NCI-H2227 (cell line): ENCODE data around the gene CEP112.
"Not testable (repeated sequence)": the region's sequence is repeated elsewhere in the genome, so short reads cannot be mapped to it uniquely, and the experiment has no call there.

Experiments used
- DNase-seq: peaks from one replicate; lab custom pipeline; 2025; ENCODE audit not compliant: unreplicated experiment; lab: John Stamatoyannopoulos, UW

Gene CEP112

GRCh38 chr17:65790241-65790640 lies 401.7 kb downstream of the CEP112 start:
- no peak for DNase-seq

GRCh38 chr17:65787503-65787902 lies 404.4 kb downstream of the CEP112 start:
- no peak for DNase-seq

GRCh38 chr17:65786479-65786878 lies 405.5 kb downstream of the CEP112 start:
- no peak for DNase-seq

- DNase-seq, result no peak
Measured at GRCh38 chr17:65785109-65785508, 406.8 kb downstream of the CEP112 start.

GRCh38 chr17:65783845-65784334 lies 408.0 kb downstream of the CEP112 start:
- no peak for DNase-seq

GRCh38 chr17:65782104-65782706 lies 409.7 kb downstream of the CEP112 start:
- not testable (repeated sequence) for DNase-seq

- no peak for DNase-seq
Measured at GRCh38 chr17:65780111-65780510, 411.8 kb downstream of the CEP112 start.

GRCh38 chr17:65776890-65777289 lies 415.0 kb downstream of the CEP112 start:
- no peak for DNase-seq

- DNase-seq, result no peak
Measured at GRCh38 chr17:65774787-65775186, 417.1 kb downstream of the CEP112 start.

GRCh38 chr17:65772989-65773388 lies 418.9 kb downstream of the CEP112 start:
- DNase-seq, result no peak

GRCh38 chr17:65771704-65772103 lies 420.2 kb downstream of the CEP112 start:
- DNase-seq, result no peak

- no peak for DNase-seq
Measured at GRCh38 chr17:65763786-65764185, 428.1 kb downstream of the CEP112 start.

- no peak for DNase-seq
Measured at GRCh38 chr17:65762973-65763372, 429.0 kb downstream of the CEP112 start.

GRCh38 chr17:65759532-65759931 lies 432.4 kb downstream of the CEP112 start:
- DNase-seq, result no peak

- no peak for DNase-seq
Measured at GRCh38 chr17:65756760-65757159, 435.2 kb downstream of the CEP112 start.

GRCh38 chr17:65755799-65756198 lies 436.1 kb downstream of the CEP112 start:
- DNase-seq, result no peak

- no peak for DNase-seq
Measured at GRCh38 chr17:65754630-65755029, 437.3 kb downstream of the CEP112 start.

- DNase-seq, result no peak
Measured at GRCh38 chr17:65754081-65754480, 437.9 kb downstream of the CEP112 start.

- DNase-seq, result no peak
Measured at GRCh38 chr17:65753348-65753747, 438.6 kb downstream of the CEP112 start.

GRCh38 chr17:65751263-65751662 lies 440.7 kb downstream of the CEP112 start:
- DNase-seq, result no peak

GRCh38 chr17:65750631-65751115 lies 441.3 kb downstream of the CEP112 start:
- DNase-seq, result peak; percentile 57

- no peak for DNase-seq
Measured at GRCh38 chr17:65750166-65750565, 441.8 kb downstream of the CEP112 start.

GRCh38 chr17:65749479-65749878 lies 442.5 kb downstream of the CEP112 start:
- DNase-seq, result no peak
